CD4-positive, CD25-positive, alpha-beta regulatory T cell (primary cell): ENCODE measurements around the gene CTDSP2. TPM values are rescaled to one million over a fixed set of nuclear protein-coding genes. Genes with fewer than 3 reads are reported as not detected.
"Not testable (repeated sequence)": the region's sequence is repeated elsewhere in the genome, so short reads cannot be mapped to it uniquely, and the experiment has no call there.

Experiments used
- ATAC-seq, 2 donors: fragments of 150-1000 bp; cut with Tn5 transposase; one replicate each; pipeline ENCODE4 v1.10.0; 2021; ENCODE audit warnings: low read depth in 2 of 2, moderate number of reproducible peaks in 2 of 2, moderate library complexity in 1 of 2
- DNase-seq, 3 donors: peaks; one replicate each; pipeline versions ENCODE4 v3.0.0 to v3.0.0-alpha.2; 2012 to 2022; ENCODE audit warnings: mixed read lengths in 1 of 3
- H3K27ac ChIP-seq: one replicate; pipeline ENCODE4 v1.7.0; 2013; ENCODE audit warnings: mild to moderate bottlenecking, low read length; ENCODE audit not compliant: insufficient read depth, poor library complexity, severe bottlenecking
- H3K27me3 ChIP-seq: one replicate; pipeline ENCODE4 v1.7.0; 2013; ENCODE audit warnings: low read length; ENCODE audit not compliant: control insufficient read depth, insufficient read depth
- H3K36me3 ChIP-seq: one replicate; pipeline ENCODE4 v1.7.0; 2013; ENCODE audit warnings: mild to moderate bottlenecking, low read length, moderate library complexity; ENCODE audit not compliant: control insufficient read depth, insufficient read depth
- H3K4me1 ChIP-seq: 2 replicates; pipeline ENCODE4 v1.7.0; 2013; ENCODE audit warnings: mild to moderate bottlenecking, low read length; ENCODE audit not compliant: insufficient read depth, control insufficient read depth, poor library complexity, severe bottlenecking
- H3K4me3 ChIP-seq: one replicate; pipeline ENCODE4 v1.7.0; 2013; ENCODE audit warnings: low read depth, mild to moderate bottlenecking, low read length, moderate library complexity
- H3K9me3 ChIP-seq, 2 experiments: 1 replicate in 1 of 2; 2 replicates in 1 of 2; pipeline ENCODE4 v1.7.0; 2013; ENCODE audit warnings: low read length in 2 of 2, mild to moderate bottlenecking in 1 of 2, moderate library complexity in 1 of 2; ENCODE audit not compliant: control insufficient read depth in 2 of 2
- H3K27ac Mint-ChIP-seq, 3 donors: one replicate each; pipeline ENCODE4 v1.8.0; 2020 to 2022; ENCODE audit warnings: mild to moderate bottlenecking in 3 of 3, mixed read lengths in 3 of 3, moderate library complexity in 2 of 3
- H3K27me3 Mint-ChIP-seq: one replicate; pipeline ENCODE4 v1.8.0; 2022; ENCODE audit warnings: mild to moderate bottlenecking, mixed read lengths
- H3K36me3 Mint-ChIP-seq: one replicate; pipeline ENCODE4 v1.8.0; 2020; ENCODE audit warnings: mixed read lengths
- H3K4me1 Mint-ChIP-seq, 4 donors: one replicate each; pipeline ENCODE4 v1.8.0; 2020 to 2022; ENCODE audit warnings: mixed read lengths in 4 of 4, mild to moderate bottlenecking in 1 of 4
- H3K4me3 Mint-ChIP-seq, 4 donors: one replicate each; pipeline ENCODE4 v1.8.0; 2020 to 2022; ENCODE audit warnings: mild to moderate bottlenecking in 4 of 4, mixed read lengths in 4 of 4, moderate library complexity in 3 of 4
- H3K9me3 Mint-ChIP-seq, 7 donors: one replicate each; pipeline ENCODE4 v1.8.0; 2020 to 2022; ENCODE audit warnings: mixed read lengths in 7 of 7, mild to moderate bottlenecking in 3 of 7, moderate library complexity in 2 of 7
- polyA plus RNA-seq, 4 donors: library from polyadenylated mRNA; unstranded; fragments of 300-500 nt; fragmentation: Illumina TruSeq; gene quantifications; one replicate each; pipeline ENCODE4 v1.2.3, GENCODE V29; 2021
- total RNA-seq: library from RNA; stranded (reverse); gene quantifications from one replicate; pipeline ENCODE4 v1.2.3, GENCODE V29; 2022

Gene CTDSP2
- total and polyA plus RNA-seq, 5 donors from 2014 or later = 45.7 to 121 (median 52.6) TPM

DNA sequence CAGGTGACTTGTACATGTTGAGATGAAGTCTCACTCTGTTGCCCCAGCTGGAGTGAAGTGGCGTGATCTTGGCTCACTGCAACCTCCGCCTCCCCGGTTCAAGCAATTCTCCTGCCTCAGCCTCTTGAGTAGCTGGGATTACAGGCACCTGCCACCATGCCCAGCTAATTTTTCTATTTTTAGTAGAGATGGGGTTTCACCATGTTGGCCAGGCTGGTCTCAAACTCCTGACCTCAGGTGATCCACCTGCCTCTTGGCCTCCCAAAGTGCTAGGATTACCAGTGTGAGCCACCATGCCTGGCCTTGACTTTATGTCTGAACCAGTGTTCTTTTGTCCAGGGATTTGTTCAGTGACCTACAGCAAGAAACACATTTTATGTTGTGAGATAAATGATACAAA, 2.9 kb upstream of the CTDSP2 start:
- not testable (repeated sequence) for H3K36me3 Mint-ChIP-seq, H3K27ac ChIP-seq, DNase-seq, H3K4me3 ChIP-seq, H3K9me3 ChIP-seq, ATAC-seq, H3K9me3 Mint-ChIP-seq, H3K36me3 ChIP-seq
- H3K4me3 Mint-ChIP-seq = peak overlapping the region in 1 of 4 donors; percentile 85
- Histone ChIP-seq H3K27me3 (peaks cover 12% of the 10 kb centered on the region), H3K4me1 (peaks cover 19% of the 10 kb centered on the region)
- H3K4me1 Mint-ChIP-seq = peaks cover 0 to 24% (median 11%) of the 10 kb centered on the region in 4 donors
- peaks cover 33% of the 10 kb centered on the region for H3K27me3 Mint-ChIP-seq
- peak overlapping the region in 1 of 3 donors; percentile 2 for H3K27ac Mint-ChIP-seq

GRCh38 chr12:57849035-57849434, 2.5 kb upstream of the CTDSP2 start:
- Histone ChIP-seq H3K4me1 (peaks cover 23% of the 10 kb centered on the region), H3K27ac (no peak overlapping the region), H3K9me3 (no peaks in the 10 kb centered on the region), H3K4me3 (no peak overlapping the region), H3K27me3 (peaks cover 12% of the 10 kb centered on the region), H3K36me3 (no peaks in the 10 kb centered on the region)
- Mint-ChIP-seq H3K27ac (no peak overlapping the region), H3K9me3 (peaks cover 0 to 3% (median 0%) of the 10 kb centered on the region in 7 donors), H3K27me3 (peaks cover 33% of the 10 kb centered on the region), H3K36me3 (peaks cover 4% of the 10 kb centered on the region), H3K4me3 (peak overlapping the region in 1 of 4 donors; percentile 85), H3K4me1 (peaks cover 0 to 28% (median 15%) of the 10 kb centered on the region in 4 donors)
- no peak for ATAC-seq
- DNase-seq = no peak

DNA sequence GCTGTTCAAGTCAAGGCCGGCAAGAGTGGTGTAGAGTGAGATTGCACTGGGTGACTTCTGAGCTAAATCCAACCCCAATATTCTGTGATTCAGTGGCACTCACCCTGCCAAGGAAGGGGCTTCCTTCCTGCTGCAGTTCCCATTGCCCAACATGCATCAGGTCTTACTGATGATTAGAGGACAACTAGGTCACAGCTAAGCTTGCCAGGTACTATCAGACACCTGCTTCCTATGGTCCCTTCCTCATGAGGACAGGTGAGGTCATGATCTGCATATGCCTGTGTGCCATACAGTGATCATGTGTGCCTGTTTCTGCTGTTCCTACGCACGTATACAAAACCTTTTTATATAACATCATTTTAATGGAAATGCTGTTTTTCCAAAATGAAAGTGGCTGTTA, 1.7 kb upstream of the CTDSP2 start:
- Mint-ChIP-seq H3K4me3 (peak overlapping the region; percentile 76 to 94 (median 84)), H3K9me3 (peaks cover 0 to 1% (median 0%) of the 10 kb centered on the region in 7 donors), H3K27me3 (peaks cover 26% of the 10 kb centered on the region), H3K27ac (peak overlapping the region in 2 of 3 donors; percentile 47 to 65), H3K4me1 (peaks cover 0 to 36% (median 20%) of the 10 kb centered on the region in 4 donors), H3K36me3 (peaks cover 4% of the 10 kb centered on the region)
- Histone ChIP-seq H3K4me1 (peaks cover 31% of the 10 kb centered on the region), H3K9me3 (no peaks in the 10 kb centered on the region), H3K4me3 (no peak overlapping the region), H3K27ac (peak overlapping the region; percentile 26), H3K36me3 (no peaks in the 10 kb centered on the region), H3K27me3 (peaks cover 12% of the 10 kb centered on the region)
- ATAC-seq (no peak), DNase-seq (no peak)

- ATAC-seq (peak; percentile 2 to 5), DNase-seq (no peak)
- Mint-ChIP-seq H3K4me3 (peak overlapping the region; percentile 92 to 94 (median 94)), H3K4me1 (peaks cover 16 to 49% (median 34%) of the 10 kb centered on the region in 4 donors), H3K36me3 (peaks cover 5% of the 10 kb centered on the region), H3K27ac (peak overlapping the region in 2 of 3 donors; percentile 14 to 75), H3K27me3 (peaks cover 12% of the 10 kb centered on the region), H3K9me3 (no peaks in the 10 kb centered on the region)
- Histone ChIP-seq H3K27ac (peak overlapping the region; percentile 80), H3K36me3 (no peaks in the 10 kb centered on the region), H3K4me3 (peak overlapping the region; percentile 44), H3K4me1 (peaks cover 45% of the 10 kb centered on the region), H3K27me3 (peaks cover 4% of the 10 kb centered on the region), H3K9me3 (no peaks in the 10 kb centered on the region)
Measured at GRCh38 chr12:57846285-57846576, 298 bp downstream of the CTDSP2 start.

GRCh38 chr12:57845478-57846284, 848 bp downstream of the CTDSP2 start:
- Mint-ChIP-seq H3K4me3 (peak overlapping the region; percentile 92 to 96 (median 94)), H3K4me1 (peaks cover 20 to 50% (median 37%) of the 10 kb centered on the region in 4 donors), H3K9me3 (no peaks in the 10 kb centered on the region), H3K27me3 (peaks cover 8% of the 10 kb centered on the region), H3K27ac (peak overlapping the region in 2 of 3 donors; percentile 14 to 90), H3K36me3 (peaks cover 9% of the 10 kb centered on the region)
- H3K27me3 ChIP-seq = no peaks in the 10 kb centered on the region
- H3K9me3 ChIP-seq = no peaks in the 10 kb centered on the region
- H3K4me1 ChIP-seq = peaks cover 50% of the 10 kb centered on the region
- peak overlapping the region; percentile 73 for H3K4me3 ChIP-seq
- no peaks in the 10 kb centered on the region for H3K36me3 ChIP-seq
- DNase-seq = peak; percentile 51 to 60 (median 57)
- peak overlapping the region; percentile 80 for H3K27ac ChIP-seq
- peak; percentile 21 to 22 for ATAC-seq

DNA sequence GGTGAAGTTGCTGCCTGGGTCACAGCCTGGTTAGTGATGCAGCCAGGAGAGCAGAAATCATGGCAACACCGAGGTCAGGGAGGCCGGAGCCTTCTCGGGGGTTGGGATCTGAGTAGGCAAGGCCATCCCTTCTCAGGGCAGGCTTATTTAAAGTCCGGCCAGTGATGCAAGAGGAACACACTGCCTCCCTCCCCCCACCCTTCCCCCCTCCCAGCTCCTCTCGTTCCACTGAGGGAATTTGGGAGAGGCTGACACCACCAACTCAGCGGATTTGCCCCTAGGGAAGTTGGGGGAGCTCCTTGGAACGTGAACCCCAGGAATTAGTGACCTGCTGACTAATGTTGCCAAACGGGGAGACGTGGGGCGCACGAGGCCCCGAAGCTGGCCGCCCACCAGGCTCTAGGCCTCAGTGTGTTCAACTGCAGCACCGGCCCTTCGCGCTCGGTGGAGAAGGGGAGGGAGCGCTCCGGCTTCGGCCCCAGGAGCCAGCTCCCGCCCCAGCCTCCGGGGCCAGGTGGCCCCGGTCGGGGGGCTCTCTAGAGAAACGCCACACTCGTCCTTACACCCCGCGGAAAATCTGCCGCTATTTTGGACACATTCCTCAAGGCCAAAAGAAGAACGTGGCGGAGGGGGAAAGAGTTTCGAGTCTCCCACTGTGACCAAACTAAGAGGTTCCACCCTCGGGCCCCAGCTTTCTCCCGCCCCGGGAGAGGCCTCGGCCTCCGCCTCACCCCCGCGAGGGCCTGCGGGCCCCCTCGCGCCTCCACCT, 1.6 kb downstream of the CTDSP2 start:
- no peaks in the 10 kb centered on the region for H3K27me3 ChIP-seq
- ATAC-seq (no peak), DNase-seq (no peak)
- Mint-ChIP-seq H3K36me3 (peaks cover 9% of the 10 kb centered on the region), H3K27ac (peak overlapping the region; percentile 91 to 95 (median 93)), H3K27me3 (peaks cover 8% of the 10 kb centered on the region), H3K4me3 (peak overlapping the region; percentile 92 to 96 (median 94)), H3K9me3 (no peaks in the 10 kb centered on the region), H3K4me1 (peaks cover 20 to 58% (median 45%) of the 10 kb centered on the region in 4 donors)
- H3K4me1 ChIP-seq = peaks cover 58% of the 10 kb centered on the region
- no peaks in the 10 kb centered on the region for H3K9me3 ChIP-seq
- H3K36me3 ChIP-seq = no peaks in the 10 kb centered on the region
- H3K4me3 ChIP-seq = peak overlapping the region; percentile 73
- H3K27ac ChIP-seq = peak overlapping the region; percentile 80

DNA sequence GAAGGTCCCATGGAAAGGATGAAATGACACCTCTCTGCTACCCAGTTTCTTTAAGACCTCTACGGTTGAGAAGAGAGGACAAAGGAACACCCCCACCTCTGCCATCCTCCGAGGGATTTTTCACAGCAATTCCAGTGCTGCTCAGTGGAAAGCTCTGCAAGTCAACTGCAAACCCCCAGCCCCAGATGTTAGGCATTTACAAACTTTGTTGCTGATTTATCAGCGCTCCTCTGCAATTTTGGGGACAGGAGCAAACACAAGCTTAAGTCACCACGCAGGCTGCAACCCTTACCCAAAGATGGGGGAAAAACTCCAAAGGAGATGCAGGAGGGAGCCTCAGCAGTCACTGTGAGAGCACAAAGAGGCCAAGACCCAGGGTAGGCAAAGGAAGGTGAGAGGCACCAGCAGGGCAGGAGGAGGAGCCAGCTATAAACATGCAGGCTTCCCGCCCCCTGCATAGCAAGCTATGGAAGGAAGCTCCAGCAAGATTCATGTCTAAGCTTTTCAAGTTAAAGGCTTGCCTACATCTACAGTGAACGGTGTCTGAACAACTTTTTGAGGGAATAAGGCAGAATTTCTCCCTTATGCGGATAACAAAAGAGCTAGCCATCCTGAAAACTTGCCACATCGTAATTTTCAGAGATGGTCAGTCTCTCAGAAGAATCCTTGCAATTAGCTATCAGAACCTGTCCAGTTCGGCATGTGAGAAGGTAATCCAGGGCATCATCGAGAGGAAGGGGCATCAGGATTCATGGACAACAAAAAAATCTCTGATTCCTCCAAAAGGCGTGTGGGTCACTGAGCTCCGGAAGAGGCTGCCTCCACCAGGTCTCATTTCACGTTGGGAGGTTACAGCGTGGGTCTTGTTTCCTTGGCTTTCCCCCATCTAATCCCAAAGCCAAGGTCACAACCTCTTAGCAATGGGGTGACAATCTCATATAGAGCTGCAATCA, 3.9 kb downstream of the CTDSP2 start:
- peak in 1 of 2 donors; percentile 18 for ATAC-seq
- DNase-seq = peak in 2 of 3 donors; percentile 34 to 47

More for the DNA sequence above, 3.9 kb downstream of the CTDSP2 start:
- H3K4me1 ChIP-seq = peaks cover 81% of the 10 kb centered on the region
- Mint-ChIP-seq H3K27me3 (peaks cover 4% of the 10 kb centered on the region), H3K36me3 (peaks cover 9% of the 10 kb centered on the region), H3K9me3 (no peaks in the 10 kb centered on the region), H3K4me1 (peaks cover 29 to 74% (median 61%) of the 10 kb centered on the region in 4 donors), H3K4me3 (peak overlapping the region; percentile 92 to 96 (median 94)), H3K27ac (peak overlapping the region in 2 of 3 donors; percentile 71 to 93)
- no peaks in the 10 kb centered on the region for H3K9me3 ChIP-seq
- no peaks in the 10 kb centered on the region for H3K27me3 ChIP-seq
- H3K27ac ChIP-seq = peak overlapping the region; percentile 83
- no peaks in the 10 kb centered on the region for H3K36me3 ChIP-seq
- H3K4me3 ChIP-seq = peak overlapping the region; percentile 73
